Ammon's horn (tissue), 1 donor: ENCODE results near the gene POP5.
"Not testable (repeated sequence)": the region's sequence is repeated elsewhere in the genome, so short reads cannot be mapped to it uniquely, and the experiment has no call there.

Source experiments
- DNase-seq: peaks from one replicate; pipeline ENCODE4 v3.0.0-alpha.2; 2016; ENCODE audit warnings: low spot score

Gene POP5

GRCh38 chr12:120536064-120536791, 45.0 kb downstream of the POP5 start:
- no peak for DNase-seq

GRCh38 chr12:120534703-120535655, 46.2 kb downstream of the POP5 start:
- DNase-seq = no peak

GRCh38 chr12:120534203-120534702, 46.9 kb downstream of the POP5 start, which contains the start of gene RNF10:
TSS of gene RNF10 (plus strand) at chr12:120534356. CDS start at chr12:120534812, 456 bp downstream.
- DNase-seq = peak; percentile 83

GRCh38 chr12:120532701-120533238, 48.4 kb downstream of the POP5 start:
- DNase-seq = no peak

- DNase-seq = not testable (repeated sequence)
Measured at GRCh38 chr12:120530418-120530761, 50.8 kb downstream of the POP5 start.

- DNase-seq = peak; percentile 42
Measured at GRCh38 chr12:120529641-120530417, 51.4 kb downstream of the POP5 start.

- peak; percentile 95 for DNase-seq
Measured at GRCh38 chr12:120528861-120529525, 52.2 kb downstream of the POP5 start, which contains the start of gene COQ5. TSS of gene COQ5 (minus strand) at chr12:120529158. CDS start at chr12:120529141, 17 bp downstream.
